ENCODE results near the gene TNRC6A.

- TF ChIP-seq RFX5 (IDR thresholded peaks at IDR 0.05; ENCODE audit: low read depth, low read length) (no peak), TCF7L2 (IDR thresholded peaks at IDR 0.05; ENCODE audit: low read depth, low read length) (no peak), ZNF18 (CRISPR knock-in tag; IDR thresholded peaks at IDR 0.05; ENCODE audit: insufficient replicate concordance) (no peak), ZNF205 (CRISPR knock-in tag; IDR thresholded peaks at IDR 0.05) (no peak), ZNF317 (CRISPR knock-in tag; IDR thresholded peaks at IDR 0.05) (no peak), ZBTB1 (CRISPR knock-in tag; IDR thresholded peaks at IDR 0.05; ENCODE audit: borderline replicate concordance) (no peak), ZNF10 (CRISPR knock-in tag; IDR thresholded peaks at IDR 0.05; ENCODE audit: borderline replicate concordance, low read depth) (no peak)
Measured at GRCh38 chr16:24848065-24848464, 118.6 kb downstream of the TNRC6A start.
